Retinal pigment epithelial cell (primary cell): ENCODE results near the gene ARL8B.

ENCODE experiments used
- DNase-seq: peaks from one replicate; pipeline ENCODE4 v3.0.0-alpha.2; 2010; ENCODE audit warnings: low read depth
- H3K4me3 ChIP-seq: 2 replicates; pipeline ENCODE4 v1.5.1; 2011; ENCODE audit warnings: mild to moderate bottlenecking, low read length, control low read depth, moderate library complexity
- CTCF ChIP-seq: conservative IDR thresholded peaks from 2 replicates; pipeline ENCODE4 v1.5.1; 2011; ENCODE audit warnings: low read depth, low read length, control low read depth, inconsistent platforms

The ARL8B gene

DNA sequence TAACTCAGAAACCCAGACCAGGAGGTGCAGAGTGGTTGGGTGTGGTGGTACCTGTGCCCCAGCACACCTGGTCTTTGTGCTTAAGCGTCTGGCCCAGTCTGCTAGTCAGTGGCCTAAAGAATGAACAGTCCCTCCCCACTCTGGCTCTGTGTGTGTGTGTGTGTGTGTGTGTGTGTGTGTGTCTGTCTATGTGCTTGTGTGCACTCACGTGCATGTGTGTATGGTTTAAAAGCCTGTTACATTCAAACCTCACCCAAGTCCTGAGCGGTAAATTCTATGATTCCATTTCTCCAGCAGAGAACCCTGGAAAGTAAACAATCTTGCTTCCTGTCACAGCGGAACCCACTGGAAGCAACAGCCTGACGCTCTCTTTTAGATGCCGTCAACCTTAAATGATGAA is 99.6 kb downstream of the ARL8B start:
- no peak for DNase-seq
- TF ChIP-seq CTCF, result no peak
- no peak overlapping the region for H3K4me3 ChIP-seq

- H3K4me3 ChIP-seq, result no peak overlapping the region
- no peak for DNase-seq
- TF ChIP-seq CTCF, result no peak
These were observed 100.4 kb downstream of the ARL8B start for GRCh38 chr3:5222283-5223005.

DNA sequence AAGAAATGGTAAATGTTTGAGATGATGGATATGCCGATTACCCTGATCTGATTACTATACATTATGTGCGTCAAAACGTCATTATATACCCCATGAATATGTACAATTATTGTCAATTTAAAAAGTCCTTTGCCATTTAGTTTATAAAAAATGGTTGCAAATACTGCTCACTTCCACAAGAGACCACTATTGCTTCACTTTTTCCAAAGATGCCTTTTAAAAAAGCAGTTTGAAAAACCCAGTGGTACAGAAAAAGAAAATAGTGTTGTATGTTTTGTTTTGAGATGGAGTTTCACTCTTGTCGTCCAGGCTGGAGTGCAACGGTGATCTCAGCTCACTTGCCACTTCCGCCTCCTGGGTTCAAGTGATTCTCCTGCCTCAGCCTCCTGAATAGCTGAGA is 104.7 kb downstream of the ARL8B start:
- no peak for DNase-seq
- H3K4me3 ChIP-seq, result no peak overlapping the region
- TF ChIP-seq CTCF, result peak; percentile 62

- DNase-seq, result no peak
- no peak overlapping the region for H3K4me3 ChIP-seq
- no peak for TF ChIP-seq CTCF
These were observed 105.7 kb downstream of the ARL8B start for GRCh38 chr3:5227812-5228211.

DNA sequence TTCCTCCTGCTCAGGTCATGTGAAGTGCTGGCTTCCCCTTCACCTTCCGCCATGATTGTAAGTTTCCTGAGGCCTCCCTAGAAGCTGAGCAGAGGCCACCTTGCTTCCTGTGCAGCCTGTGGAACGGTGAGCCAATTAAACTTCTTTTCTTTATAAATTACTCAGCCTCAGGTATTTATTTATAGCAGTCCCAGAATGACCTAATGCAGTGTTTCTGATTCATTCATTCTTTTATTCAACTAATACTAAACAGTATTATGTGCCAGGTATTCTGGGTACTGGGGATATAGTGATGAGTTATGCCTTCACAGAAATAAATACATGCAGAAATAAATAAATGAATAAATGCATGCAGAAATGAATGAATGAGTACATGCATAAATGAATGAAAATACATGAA is 107.3 kb downstream of the ARL8B start:
- no peak overlapping the region for H3K4me3 ChIP-seq
- no peak for TF ChIP-seq CTCF
- DNase-seq, result no peak
